Neuronal stem cell (in vitro differentiated cells): ENCODE measurements around the gene HOXA2.

Experiments used
- DNase-seq: peaks from one replicate; pipeline ENCODE4 v3.0.0-alpha.2; 2013; ENCODE audit warnings: low spot score
- H2AFZ ChIP-seq: one replicate; pipeline ENCODE4 v1.6.1; 2013; ENCODE audit warnings: mild to moderate bottlenecking, low read length, inconsistent platforms
- H2AK5ac ChIP-seq: 2 replicates; pipeline ENCODE4 v1.6.1; 2013; ENCODE audit warnings: low read depth, mild to moderate bottlenecking, inconsistent platforms, low read length, moderate library complexity, mixed read lengths
- H2BK120ac ChIP-seq: 2 replicates; pipeline ENCODE4 v1.6.1; 2013; ENCODE audit warnings: low read depth, mild to moderate bottlenecking, inconsistent platforms, low read length, moderate library complexity, mixed read lengths
- H2BK12ac ChIP-seq: one replicate; pipeline ENCODE4 v1.6.1; 2013; ENCODE audit warnings: low read length, inconsistent platforms
- H2BK15ac ChIP-seq: 2 replicates; pipeline ENCODE4 v1.6.1; 2013; ENCODE audit warnings: mild to moderate bottlenecking, low read length, inconsistent platforms, mixed read lengths
- H2BK5ac ChIP-seq: one replicate; pipeline ENCODE4 v1.6.1; 2013; ENCODE audit warnings: inconsistent platforms, mild to moderate bottlenecking, low read length, moderate library complexity
- H3K14ac ChIP-seq: one replicate; pipeline ENCODE4 v1.6.1; 2013; ENCODE audit warnings: low read length, inconsistent platforms
- H3K18ac ChIP-seq: 2 replicates; pipeline ENCODE4 v1.6.1; 2013; ENCODE audit warnings: low read length, inconsistent platforms
- H3K23ac ChIP-seq: 2 replicates; pipeline ENCODE4 v1.6.1; 2013; ENCODE audit warnings: low read depth, mild to moderate bottlenecking, mixed read lengths, low read length, inconsistent platforms; ENCODE audit not compliant: poor library complexity
- H3K27ac ChIP-seq: replicated peaks from 3 replicates; pipeline ENCODE4 v1.5.1; 2013; ENCODE audit warnings: low read length, inconsistent platforms
- H3K27me3 ChIP-seq, 3 experiments: 2 replicates each; pipeline ENCODE4 v1.6.1; 2013; ENCODE audit warnings: low read length in 3 of 3, mild to moderate bottlenecking in 2 of 3, inconsistent platforms in 1 of 3, low read depth in 1 of 3, mixed read lengths in 1 of 3, moderate library complexity in 1 of 3; ENCODE audit not compliant: control insufficient read depth in 3 of 3, insufficient read depth in 3 of 3
- H3K36me3 ChIP-seq, 2 donors: replicated peaks in 1 of 2; 2 replicates each; pipeline ENCODE4 v1.6.1; 2013; ENCODE audit warnings: low read length in 2 of 2; ENCODE audit not compliant: control insufficient read depth in 2 of 2, insufficient read depth in 2 of 2
- H3K4ac ChIP-seq: 2 replicates; pipeline ENCODE4 v1.6.1; 2013; ENCODE audit warnings: inconsistent platforms, mild to moderate bottlenecking, low read length, moderate library complexity
- H3K4me1 ChIP-seq, 2 donors: 1 replicate in 1 of 2; 2 replicates in 1 of 2; pipeline ENCODE4 v1.6.1; 2013; ENCODE audit warnings: low read length in 2 of 2, low read depth in 1 of 2; ENCODE audit not compliant: control insufficient read depth in 2 of 2, insufficient read depth in 1 of 2
- H3K4me2 ChIP-seq: one replicate; pipeline ENCODE4 v1.6.1; 2013; ENCODE audit warnings: mild to moderate bottlenecking, low read length, inconsistent platforms; ENCODE audit not compliant: insufficient read depth, poor library complexity, severe bottlenecking
- H3K4me3 ChIP-seq, 2 donors: 2 replicates each; pipeline ENCODE4 v1.5.1; 2013; ENCODE audit warnings: low read length in 2 of 2, mild to moderate bottlenecking in 2 of 2, inconsistent platforms in 1 of 2, moderate library complexity in 1 of 2
- H3K79me1 ChIP-seq: one replicate; pipeline ENCODE4 v1.6.1; 2013; ENCODE audit warnings: low read depth, mild to moderate bottlenecking, inconsistent platforms, low read length, moderate library complexity
- H3K9ac ChIP-seq: one replicate; pipeline ENCODE4 v1.6.1; 2013; ENCODE audit warnings: mild to moderate bottlenecking, low read depth, low read length, inconsistent platforms; ENCODE audit not compliant: poor library complexity
- H3K9me3 ChIP-seq, 2 donors: replicated peaks in 1 of 2; 2 replicates each; pipeline versions ENCODE3 to v1.6.1; 2013; ENCODE audit warnings: low read length in 2 of 2, mild to moderate bottlenecking in 2 of 2, inconsistent platforms in 1 of 2, low read depth in 1 of 2, mixed read lengths in 1 of 2, moderate library complexity in 1 of 2; ENCODE audit not compliant: control insufficient read depth in 2 of 2, insufficient read depth in 1 of 2
- H4K8ac ChIP-seq: one replicate; pipeline ENCODE4 v1.6.1; 2013; ENCODE audit warnings: low read depth, mild to moderate bottlenecking, inconsistent platforms, low read length, moderate library complexity
- H4K91ac ChIP-seq: one replicate; pipeline ENCODE4 v1.6.1; 2013; ENCODE audit warnings: low read length, low read depth, mild to moderate bottlenecking, inconsistent platforms; ENCODE audit not compliant: poor library complexity
- WGBS, 2 donors: extraction: QIAGEN DNeasy Blood & Tissue Kit; methylation state at CpG; one replicate each; pipeline ENCODE4 v1.1.7; 2013; ENCODE audit warnings: missing lambda C conversion rate in 2 of 2, mixed read lengths in 1 of 2; ENCODE audit not compliant: insufficient read length in 2 of 2, insufficient replicate concordance in 1 of 2; ENCODE audit errors: extremely low coverage in 2 of 2; 5-methylcytosine and 5-hydroxymethylcytosine counted together

Gene HOXA2

DNA sequence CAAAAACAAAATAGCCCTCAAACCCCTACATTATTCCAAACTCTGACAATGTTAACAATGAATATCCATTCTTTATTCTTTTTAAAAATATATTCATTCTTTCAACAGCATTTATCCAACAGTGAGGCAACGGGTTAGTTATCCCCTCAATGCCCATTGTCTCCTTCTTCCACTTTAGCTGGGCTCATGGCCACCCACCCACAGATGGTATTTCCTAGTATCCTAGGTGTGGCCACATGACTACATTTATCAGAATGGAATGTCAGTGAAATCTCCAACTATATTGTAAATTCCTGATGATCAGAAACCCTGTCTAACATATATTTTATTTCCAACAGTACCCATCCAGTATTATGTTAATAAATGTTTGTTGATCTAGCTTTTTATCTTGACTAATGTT, 20.3 kb downstream of the HOXA2 start:
- H3K4me1 ChIP-seq = peaks cover 0 to 2% of the 10 kb centered on the region in 2 donors
- no peak overlapping the region for H3K4me2 ChIP-seq
- H3K4me3 ChIP-seq = no peak overlapping the region
- H3K9me3 ChIP-seq = no peaks in the 10 kb centered on the region
- no peaks in the 10 kb centered on the region for H3K27me3 ChIP-seq
- H3K18ac ChIP-seq = no peak overlapping the region
- H4K91ac ChIP-seq = no peak overlapping the region
- no peak overlapping the region for H3K4ac ChIP-seq
- no CpG with 5 or more reads among the region's 1 CpG for WGBS, 2 donors
- H2BK12ac ChIP-seq = no peak overlapping the region
- H3K9ac ChIP-seq = no peak overlapping the region
- no peak overlapping the region for H3K14ac ChIP-seq
- no peak overlapping the region for H2BK5ac ChIP-seq
- no peak overlapping the region for H3K27ac ChIP-seq
- no peaks in the 10 kb centered on the region for H3K36me3 ChIP-seq
- H4K8ac ChIP-seq = no peak overlapping the region
- no peak overlapping the region for H2BK15ac ChIP-seq
- H2BK120ac ChIP-seq = no peak overlapping the region
- no peak overlapping the region for H3K23ac ChIP-seq
- no peak for DNase-seq
- no peaks in the 10 kb centered on the region for H3K79me1 ChIP-seq
- no peak overlapping the region for H2AK5ac ChIP-seq
- H2AFZ ChIP-seq = no peak overlapping the region

DNA sequence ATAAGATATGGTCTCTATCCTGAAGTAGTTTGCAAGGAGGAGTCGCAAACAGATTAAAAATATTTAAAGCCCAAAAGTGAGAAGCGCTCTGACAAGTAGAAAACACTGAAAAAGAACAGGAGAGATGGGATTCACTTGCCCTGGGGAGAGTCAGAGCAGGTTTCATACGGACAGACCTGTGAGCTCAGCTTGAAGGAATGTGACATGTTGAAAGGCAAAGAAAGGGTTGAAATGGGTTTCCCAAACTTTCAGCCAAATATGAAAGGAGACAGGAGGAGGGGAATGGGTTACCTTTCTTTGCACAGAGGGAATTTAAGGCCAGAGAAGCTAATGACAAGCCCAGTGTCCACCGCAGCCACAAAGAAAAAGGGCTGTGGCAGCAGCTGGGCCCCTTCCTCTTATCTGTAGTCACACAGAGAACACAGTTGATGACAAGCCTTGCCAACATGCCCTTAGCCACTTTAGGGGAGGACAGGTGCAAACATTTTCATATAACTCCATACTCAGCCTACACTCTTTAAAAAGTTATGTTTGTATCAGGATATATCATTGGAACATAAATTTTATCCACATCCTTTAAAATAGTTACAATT, 21.5 kb downstream of the HOXA2 start:
- H2BK5ac ChIP-seq = no peak overlapping the region
- no peak overlapping the region for H3K4ac ChIP-seq
- no peaks in the 10 kb centered on the region for H3K79me1 ChIP-seq
- no peaks in the 10 kb centered on the region for H3K9me3 ChIP-seq
- H3K36me3 ChIP-seq = no peaks in the 10 kb centered on the region
- H3K4me1 ChIP-seq = peaks cover 0 to 2% of the 10 kb centered on the region in 2 donors
- no peak overlapping the region for H3K4me3 ChIP-seq
- H3K14ac ChIP-seq = no peak overlapping the region
- DNase-seq = no peak
- H3K18ac ChIP-seq = no peak overlapping the region
- no CpG with 5 or more reads among the region's 4 CpGs for WGBS, 2 donors
- H2BK12ac ChIP-seq = no peak overlapping the region
- H3K27me3 ChIP-seq = no peaks in the 10 kb centered on the region
- H4K8ac ChIP-seq = no peak overlapping the region
- no peak overlapping the region for H4K91ac ChIP-seq
- no peak overlapping the region for H2AK5ac ChIP-seq
- no peak overlapping the region for H2BK15ac ChIP-seq
- H3K27ac ChIP-seq = no peak overlapping the region
- no peak overlapping the region for H3K9ac ChIP-seq
- no peak overlapping the region for H2AFZ ChIP-seq
- no peak overlapping the region for H3K23ac ChIP-seq
- no peak overlapping the region for H2BK120ac ChIP-seq
- H3K4me2 ChIP-seq = no peak overlapping the region

DNA sequence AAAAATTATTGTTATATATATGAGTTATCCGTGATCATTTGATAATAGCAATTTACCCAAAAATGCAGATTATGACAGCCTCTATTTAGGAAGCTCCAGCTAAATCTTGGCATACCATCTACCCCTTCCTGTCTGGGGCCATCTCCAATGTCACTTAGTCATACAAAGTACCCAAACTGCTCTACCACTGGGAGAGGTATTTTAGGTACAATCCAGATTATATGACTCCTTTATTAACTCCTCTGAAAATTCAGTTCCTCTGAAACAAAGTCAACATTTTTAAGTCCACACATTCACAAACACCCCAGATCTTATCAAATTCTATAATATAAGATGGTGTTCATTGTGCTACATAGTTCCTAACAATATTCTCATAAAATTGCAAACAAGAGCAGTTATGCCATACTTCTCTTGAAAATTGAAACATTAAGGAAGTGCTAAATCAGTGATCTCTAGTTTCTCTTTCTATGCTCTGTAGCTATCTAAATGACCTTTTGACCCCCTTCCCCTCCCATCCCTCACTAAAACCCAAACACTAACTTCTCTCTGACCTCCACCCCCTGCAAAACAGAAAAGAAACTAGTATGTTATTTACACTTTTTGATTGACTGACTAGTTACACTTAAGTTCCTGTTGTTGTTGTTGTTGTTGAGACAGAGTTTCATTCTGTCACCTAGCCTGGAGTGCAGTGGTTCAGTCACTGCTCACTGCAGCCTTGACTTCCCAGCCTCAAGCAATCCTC, 23.1 kb downstream of the HOXA2 start:
- H3K4me1 ChIP-seq = peaks cover 0 to 2% of the 10 kb centered on the region in 2 donors
- no peak overlapping the region for H3K4me2 ChIP-seq
- no peak overlapping the region for H2AK5ac ChIP-seq
- H2AFZ ChIP-seq = no peak overlapping the region
- H2BK15ac ChIP-seq = no peak overlapping the region
- DNase-seq = no peak
- H3K18ac ChIP-seq = no peak overlapping the region
- no peak overlapping the region for H2BK120ac ChIP-seq
- WGBS, 2 donors = no CpG with 5 or more reads among the region's 1 CpG
- no peak overlapping the region for H3K9ac ChIP-seq
- H3K27ac ChIP-seq = no peak overlapping the region
- no peaks in the 10 kb centered on the region for H3K27me3 ChIP-seq
- no peak overlapping the region for H4K8ac ChIP-seq
- no peak overlapping the region for H3K14ac ChIP-seq
- H3K79me1 ChIP-seq = no peaks in the 10 kb centered on the region
- H3K4me3 ChIP-seq = no peak overlapping the region
- H3K4ac ChIP-seq = no peak overlapping the region
- no peak overlapping the region for H4K91ac ChIP-seq
- H3K9me3 ChIP-seq = no peaks in the 10 kb centered on the region
- H3K36me3 ChIP-seq = no peaks in the 10 kb centered on the region
- no peak overlapping the region for H2BK12ac ChIP-seq
- no peak overlapping the region for H3K23ac ChIP-seq
- H2BK5ac ChIP-seq = no peak overlapping the region

DNA sequence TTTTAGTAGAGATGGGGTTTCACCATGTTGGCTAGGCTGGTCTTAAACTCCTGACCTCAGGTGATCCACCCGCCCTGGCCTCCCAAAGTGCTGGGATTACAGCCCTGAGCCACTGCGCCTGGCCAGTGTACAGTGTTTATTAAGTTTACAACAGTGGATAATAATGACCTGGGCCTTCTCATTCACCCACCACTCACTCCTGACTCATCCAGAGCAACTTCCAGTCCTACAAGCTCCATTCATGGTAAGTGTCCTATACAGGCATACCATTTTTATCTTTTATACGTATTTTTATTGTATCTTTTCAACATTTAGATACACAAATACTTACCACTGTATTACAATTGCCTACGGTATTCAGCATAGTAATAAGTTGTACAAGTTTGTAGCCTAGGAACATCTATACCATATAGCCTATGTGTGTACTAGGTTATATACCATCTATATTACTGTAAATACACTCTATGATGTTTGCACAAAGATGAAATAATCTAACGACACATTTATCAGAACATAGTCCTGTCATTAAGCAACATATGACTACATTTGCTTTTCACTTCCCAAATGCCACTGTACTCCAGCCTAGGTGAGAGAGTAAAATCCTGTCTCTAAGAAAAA, 23.8 kb downstream of the HOXA2 start:
- H4K8ac ChIP-seq = no peak overlapping the region
- H3K79me1 ChIP-seq = no peaks in the 10 kb centered on the region
- DNase-seq = no peak
- no peaks in the 10 kb centered on the region for H3K27me3 ChIP-seq
- H3K4me3 ChIP-seq = no peak overlapping the region
- H3K9me3 ChIP-seq = no peaks in the 10 kb centered on the region
- H3K36me3 ChIP-seq = no peaks in the 10 kb centered on the region
- no peak overlapping the region for H2BK120ac ChIP-seq
- no peak overlapping the region for H2BK12ac ChIP-seq
- no peak overlapping the region for H2BK15ac ChIP-seq
- no peak overlapping the region for H3K4me2 ChIP-seq
- H3K18ac ChIP-seq = no peak overlapping the region
- no peak overlapping the region for H3K4ac ChIP-seq
- no peak overlapping the region for H4K91ac ChIP-seq
- no peak overlapping the region for H3K14ac ChIP-seq
- no CpG with 5 or more reads among the region's 5 CpGs for WGBS, 2 donors
- no peak overlapping the region for H2AK5ac ChIP-seq
- no peak overlapping the region for H2AFZ ChIP-seq
- no peak overlapping the region for H3K27ac ChIP-seq
- H3K9ac ChIP-seq = no peak overlapping the region
- peaks cover 0 to 2% of the 10 kb centered on the region in 2 donors for H3K4me1 ChIP-seq
- no peak overlapping the region for H2BK5ac ChIP-seq
- H3K23ac ChIP-seq = no peak overlapping the region
